Heart left ventricle (tissue), 16 donors: ENCODE measurements around the gene ANXA2. TPM values are rescaled to one million over a fixed set of nuclear protein-coding genes. Genes with fewer than 3 reads are reported as not detected.
"Not testable (repeated sequence)": the region's sequence is repeated elsewhere in the genome, so short reads cannot be mapped to it uniquely, and the experiment has no call there.

Source experiments
- ATAC-seq, 4 donors: fragments of 200-7000 bp; cut with Tn5 transposase; one replicate each; pipeline ENCODE4 v1.9.1; 2020 to 2022; ENCODE audit warnings: moderate library complexity in 4 of 4, mild to moderate bottlenecking in 3 of 4, moderate number of reproducible peaks in 1 of 4
- DNase-seq, 5 donors: peaks; one replicate each; pipeline ENCODE4 v3.0.0-alpha.2; 2020
- H3K27ac ChIP-seq, 12 donors: fragments of 200-600 bp; sonication (generic) in 4 of 12; one replicate each; pipeline versions ENCODE4 v1.5.0 to v1.8.0; 2016 to 2022; ENCODE audit warnings: mild to moderate bottlenecking in 2 of 12
- H3K27me3 ChIP-seq, 9 donors: fragments of 200-600 bp; sonication (generic) in 2 of 9; one replicate each; pipeline versions ENCODE4 v1.5.1 to v1.8.0; 2016 to 2022; ENCODE audit warnings: mild to moderate bottlenecking in 3 of 9
- H3K36me3 ChIP-seq, 9 donors: fragments of 200-600 bp; sonication (generic) in 2 of 9; one replicate each; pipeline versions ENCODE4 v1.5.0 to v1.8.0; 2018 to 2022; ENCODE audit warnings: mild to moderate bottlenecking in 2 of 9
- H3K4me1 ChIP-seq, 12 donors: fragments of 200-600 bp; sonication (generic) in 4 of 12; one replicate each; pipeline versions ENCODE4 v1.5.0 to v1.8.0; 2016 to 2022; ENCODE audit warnings: mild to moderate bottlenecking in 3 of 12
- H3K4me3 ChIP-seq, 12 donors: fragments of 200-600 bp; sonication (generic) in 4 of 12; one replicate each; pipeline versions ENCODE4 v1.5.0 to v1.8.0; 2017 to 2022; ENCODE audit warnings: mild to moderate bottlenecking in 9 of 12, moderate library complexity in 4 of 12
- H3K9me3 ChIP-seq, 12 donors: fragments of 200-600 bp; sonication (generic) in 4 of 12; one replicate each; pipeline versions ENCODE4 v1.5.0 to v1.8.0; 2016 to 2022; ENCODE audit warnings: mild to moderate bottlenecking in 1 of 12
- POLR2A ChIP-seq, 2 donors: fragments of 450-650 bp; IDR thresholded peaks; one replicate each; pipeline ENCODE4 v1.6.1; 2017; ENCODE audit warnings: antibody characterized with exemption in 2 of 2, mild to moderate bottlenecking in 2 of 2, moderate library complexity in 2 of 2
- WGBS, 4 donors: extraction: QIAGEN DNeasy Blood & Tissue Kit in 2 of 4; methylation state at CpG; one replicate each; pipeline versions ENCODE4 v1.1.5 to v1.1.7; 2013 to 2018; 5-methylcytosine and 5-hydroxymethylcytosine counted together
- intact Hi-C, 10 donors: fragments of 100-400 bp; cut with DNase I; formaldehyde crosslinking; loops; one replicate each; pipeline versions ENCODE4 v1.11.1 to v1.14.2; 2022
- polyA plus RNA-seq, 2 donors: library from polyadenylated mRNA; stranded (reverse); fragments of 200-250 nt; gene quantifications; one replicate each; pipeline ENCODE4 v1.2.3, GENCODE V29; 2013
- total RNA-seq, 9 donors: library from RNA; depleted of rRNA in 2 of 9; stranded (reverse); fragments of >200 nt in 2 of 9; fragmentation: NEBNext Ultra II Directional in 3 of 9; extraction: Animal tissue kit (Norgen Biotek cat#: 25700) in 3 of 9; gene quantifications; one replicate each; pipeline versions ENCODE4 v1.1.0 to v1.2.4, GENCODE V29; 2016 to 2023
- TF ChIP-seq, protein P1 (sequence below), 12 donors: fragments of 200-600 bp; sonication (generic) in 4 of 12; IDR thresholded peaks; one replicate each; pipeline versions ENCODE4 v1.5.0 to v1.8.0; 2018 to 2022; ENCODE audit warnings: antibody characterized with exemption in 12 of 12, mild to moderate bottlenecking in 5 of 12
- donor health status: ischemic (EF 13 %, LVEDD 7.1; RV severe dilation, severe dysfunction).
- donor health status: healthy with polysubstance abuse.
- donor health status: DM: no; HTN: yes; CAD: no.
- donor health status: DM: no; HTN: no; CAD: no.
- donor health status: ischemic (EF 25% LVEDD 6.9; RV normal size, moderate dysfunction).
- donor health status: ischemic (EF 25% LVEDD 5.7; RV mildly dilated, moderate dysfunction).
- donor health status: healthy.
- donor health status: DM: yes; HTN: yes; CAD: no.
- donor health status: ischemic (EF 35%, LVEDD 5.7; RV mildly dilated, moderate dysfunction).
- donor health status: nonischemic (EF 11% LVEDD 7.7; RV severe dilation, severe dysfunction).
- donor health status: DM: yes; HTN: yes; CAD: no.
- donor health status: PGD.
- donor health status: ischemic (EF 29% LVEDD 5.4; RV normal size, mild dysfunction).
- donor health status: nonischemic (EF 23%, LVEDD 6.1; RV moderate dilation, normal function).

Gene ANXA2
- total and polyA plus RNA-seq, 11 donors, result 106 to 547 (median 207) TPM

DNA sequence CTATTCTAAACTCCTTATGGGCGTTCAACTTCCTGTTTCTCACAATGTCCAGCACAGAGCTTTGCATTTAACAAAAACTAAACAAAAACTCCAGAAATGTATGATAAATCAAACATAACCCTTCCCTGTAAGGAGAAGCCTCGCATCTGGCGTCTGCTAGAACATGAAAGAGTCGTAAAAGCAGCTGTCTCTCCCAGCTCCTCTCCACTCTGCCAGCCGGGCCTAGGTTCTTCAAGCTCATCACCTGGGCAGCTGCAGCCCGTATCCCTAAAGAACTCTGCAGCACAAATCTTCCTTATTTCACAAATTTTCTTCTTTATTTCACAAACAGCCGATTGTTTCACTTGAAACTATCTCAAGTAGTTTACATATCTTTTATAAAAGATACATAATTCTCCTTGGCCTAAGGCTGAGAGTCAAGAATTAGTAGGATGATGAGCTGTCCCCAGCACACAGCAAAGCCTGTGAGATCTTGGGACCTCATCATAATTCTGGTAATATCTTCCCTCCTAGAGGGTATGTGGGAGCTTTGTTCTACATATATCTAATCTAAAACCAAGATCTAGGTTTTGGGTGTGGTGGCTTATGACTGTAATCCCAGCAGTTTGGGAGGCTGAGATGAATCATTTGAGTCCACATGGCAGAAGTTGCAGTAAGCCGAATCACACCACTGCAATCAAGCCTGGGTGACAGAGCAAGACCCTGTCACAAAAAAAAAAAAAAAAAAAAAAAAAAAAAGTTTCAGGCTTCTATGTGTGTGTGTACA, 35.3 kb downstream of the ANXA2 start:
- 57 to 65% (median 60%) methylated on average over 8 of the region's 8 CpGs for WGBS, 4 donors
- TF ChIP-seq, protein P1, sequence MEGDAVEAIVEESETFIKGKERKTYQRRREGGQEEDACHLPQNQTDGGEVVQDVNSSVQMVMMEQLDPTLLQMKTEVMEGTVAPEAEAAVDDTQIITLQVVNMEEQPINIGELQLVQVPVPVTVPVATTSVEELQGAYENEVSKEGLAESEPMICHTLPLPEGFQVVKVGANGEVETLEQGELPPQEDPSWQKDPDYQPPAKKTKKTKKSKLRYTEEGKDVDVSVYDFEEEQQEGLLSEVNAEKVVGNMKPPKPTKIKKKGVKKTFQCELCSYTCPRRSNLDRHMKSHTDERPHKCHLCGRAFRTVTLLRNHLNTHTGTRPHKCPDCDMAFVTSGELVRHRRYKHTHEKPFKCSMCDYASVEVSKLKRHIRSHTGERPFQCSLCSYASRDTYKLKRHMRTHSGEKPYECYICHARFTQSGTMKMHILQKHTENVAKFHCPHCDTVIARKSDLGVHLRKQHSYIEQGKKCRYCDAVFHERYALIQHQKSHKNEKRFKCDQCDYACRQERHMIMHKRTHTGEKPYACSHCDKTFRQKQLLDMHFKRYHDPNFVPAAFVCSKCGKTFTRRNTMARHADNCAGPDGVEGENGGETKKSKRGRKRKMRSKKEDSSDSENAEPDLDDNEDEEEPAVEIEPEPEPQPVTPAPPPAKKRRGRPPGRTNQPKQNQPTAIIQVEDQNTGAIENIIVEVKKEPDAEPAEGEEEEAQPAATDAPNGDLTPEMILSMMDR (IDR thresholded peaks at IDR 0.05), result no peak
- no peak for TF ChIP-seq POLR2A (IDR thresholded peaks at IDR 0.05)

DNA sequence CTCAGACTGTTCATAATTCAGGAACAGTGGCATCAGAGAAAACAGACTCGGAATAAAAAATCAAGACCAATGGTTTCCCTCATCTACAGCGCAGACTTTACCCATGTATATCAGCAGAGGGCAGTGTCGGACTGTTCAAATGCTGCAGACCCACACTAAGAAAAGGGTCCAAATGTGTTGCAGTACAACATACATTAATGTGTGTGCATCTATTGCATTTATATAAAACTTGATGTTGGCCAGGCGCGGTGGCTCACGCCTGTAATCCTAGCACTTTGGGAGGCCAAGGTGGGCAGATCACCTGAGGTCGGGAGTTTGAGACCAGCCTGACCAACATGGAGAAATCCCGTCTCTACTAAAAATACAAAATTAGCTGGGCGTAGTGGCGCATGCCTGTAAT, 38.0 kb downstream of the ANXA2 start:
- peak overlapping the region in 5 of 12 donors; percentile 24 to 72 (median 54) for H3K27ac ChIP-seq
- intact Hi-C loops, result loop anchor here (1.0 to 10.0 kb wide), 13 partner anchors 33 to 1475 kb away; partner anchors contain the start of gene ANXA2 (in 5 of the 10)
- peak; percentile 45 to 67 (median 62) for ATAC-seq

More for the DNA sequence above, 35.3 kb downstream of the ANXA2 start:
- peak in 3 of 4 donors; percentile 71 to 72 (median 71) for ATAC-seq
- no peaks in the 10 kb centered on the region for H3K27me3 ChIP-seq
- peaks cover 6 to 63% (median 32%) of the 10 kb centered on the region in 12 donors for H3K4me1 ChIP-seq
- H3K4me3 ChIP-seq, result no peak overlapping the region
- no peaks in the 10 kb centered on the region for H3K9me3 ChIP-seq
- intact Hi-C loops, result loop anchor here in 6 of 10 donors (5.0 to 10.0 kb wide), 5 partner anchors 35 to 552 kb away; partner anchors contain the start of gene ANXA2 (in 5 of the 6)
- H3K27ac ChIP-seq, result peak overlapping the region in 10 of 12 donors; percentile 33 to 80 (median 50)
- H3K36me3 ChIP-seq, result peaks cover 0 to 79% (median 47%) of the 10 kb centered on the region in 9 donors
- DNase-seq, result peak in 1 of 5 donors; percentile 42

GRCh38 chr15:60358935-60359682, 38.7 kb downstream of the ANXA2 start:
- DNase-seq, result no peak
- H3K27me3 ChIP-seq, result no peaks in the 10 kb centered on the region
- H3K27ac ChIP-seq, result peak overlapping the region in 6 of 12 donors; percentile 24 to 72 (median 50)
- TF ChIP-seq, protein P1 (IDR thresholded peaks at IDR 0.05), result no peak
- no peak for TF ChIP-seq POLR2A (IDR thresholded peaks at IDR 0.05)
- 35 to 46% (median 40%) methylated on average over 10 of the region's 10 CpGs for WGBS, 4 donors
- ATAC-seq, result peak in 3 of 4 donors; percentile 4 to 47 (median 44)
- H3K4me3 ChIP-seq, result no peak overlapping the region
- H3K9me3 ChIP-seq, result no peaks in the 10 kb centered on the region
- intact Hi-C loops, result loop anchor here in 8 of 10 donors (2.0 to 10.0 kb wide), 7 partner anchors 33 to 1476 kb away; no protein-coding TSS in a partner anchor
- H3K36me3 ChIP-seq, result peaks cover 3 to 100% (median 79%) of the 10 kb centered on the region in 9 donors
- H3K4me1 ChIP-seq, result peaks cover 6 to 57% (median 30%) of the 10 kb centered on the region in 12 donors

More for the DNA sequence above, 38.0 kb downstream of the ANXA2 start:
- H3K9me3 ChIP-seq, H3K4me3 ChIP-seq, H3K27me3 ChIP-seq: not testable (repeated sequence)
- WGBS, 4 donors, result 61 to 71% (median 66%) methylated on average over 10 of the region's 10 CpGs
- peak in 2 of 5 donors; percentile 37 to 38 for DNase-seq
- H3K36me3 ChIP-seq, result peaks cover 1 to 99% (median 75%) of the 10 kb centered on the region in 9 donors
- peaks cover 6 to 63% (median 32%) of the 10 kb centered on the region in 12 donors for H3K4me1 ChIP-seq
- TF ChIP-seq, protein P1 (IDR thresholded peaks at IDR 0.05), result peak; percentile 51 to 81 (median 72)
